A673 (cell line): ENCODE data around the gene GRIN2A.

Experiments
- CTCF ChIP-seq: fragments of 300-800, 200-600 bp; sonication (generic); conservative IDR thresholded peaks from 2 replicates; pipeline ENCODE4 v1.5.1; 2017; ENCODE audit warnings: low read depth, mild to moderate bottlenecking, antibody characterized with exemption, low read length, moderate library complexity, mixed read lengths
- EZH2 ChIP-seq: fragments of 200-600 bp; sonication (generic); IDR thresholded peaks from 2 replicates; pipeline ENCODE4 v1.6.1; 2017; ENCODE audit warnings: borderline replicate concordance, low read depth, mild to moderate bottlenecking, mixed read lengths, antibody characterized with exemption, low read length; ENCODE audit not compliant: poor library complexity, severe bottlenecking

- TF ChIP-seq CTCF: peak; percentile 33
- no peak for TF ChIP-seq EZH2
Observed at GRCh38 chr16:10122546-10122945, 59.7 kb downstream of the GRIN2A start.
